IMR-90 (cell line): Measurements from ENCODE around the gene ZC3H4. TPM values are rescaled to one million over a fixed set of nuclear protein-coding genes. Genes with fewer than 3 reads are reported as not detected.
A peak's percentile ranks its signal among the peaks of the same experiment; 100 is the strongest.

Source experiments
- ATAC-seq: fragments of 200-7000 bp; cut with Tn5 transposase; 2 replicates; pipeline ENCODE4 v1.9.1; 2020; ENCODE audit warnings: low read depth, mild to moderate bottlenecking, moderate library complexity
- BruUV-seq: library from RNA; stranded (reverse); fragments of 400-500 nt; replicated peaks from 2 replicates; lab custom pipeline; 2021; lab: Mats Ljungman, UMichigan
- CTCF ChIA-PET: fragments of 300-600 bp; formaldehyde crosslinking; extraction: SDS; loops from one replicate; lab custom pipeline; 2021; ENCODE audit warnings: antibody characterized with exemption; lab: Yijun Ruan, JAX
- POLR2A ChIA-PET: fragments of 300-600 bp; sonication (Branson Sonifier 250); formaldehyde crosslinking; loops from one replicate; lab custom pipeline; 2022; ENCODE audit warnings: antibody characterized with exemption; ENCODE audit not compliant: unreplicated experiment; lab: Charles Lee
- DNase-seq: peaks from one replicate; pipeline ENCODE4 v3.0.0; 2013
- H2AFZ ChIP-seq: replicated peaks from 2 replicates; pipeline ENCODE3; 2013; ENCODE audit warnings: low read length, mild to moderate bottlenecking; ENCODE audit not compliant: poor library complexity
- H2AK5ac ChIP-seq: 2 replicates; pipeline ENCODE4 v1.6.1; 2013; ENCODE audit warnings: low read depth, low read length, inconsistent platforms
- H2AK9ac ChIP-seq: replicated peaks from 2 replicates; pipeline ENCODE3; 2013; ENCODE audit warnings: mild to moderate bottlenecking, low read depth, low read length, moderate library complexity; ENCODE audit not compliant: poor library complexity
- H2BK120ac ChIP-seq: 2 replicates; pipeline ENCODE4 v1.6.1; 2013; ENCODE audit warnings: low read depth, low read length, inconsistent platforms
- H2BK15ac ChIP-seq: 3 replicates; pipeline ENCODE4 v1.6.1; 2013; ENCODE audit warnings: low read depth, low read length, inconsistent platforms
- H2BK20ac ChIP-seq: 2 replicates; pipeline ENCODE4 v1.6.1; 2013; ENCODE audit warnings: low read depth, mild to moderate bottlenecking, inconsistent platforms, low read length, moderate library complexity
- H2BK5ac ChIP-seq: 2 replicates; pipeline ENCODE4 v1.6.1; 2013; ENCODE audit warnings: mild to moderate bottlenecking, low read depth, low read length, inconsistent platforms; ENCODE audit not compliant: poor library complexity, severe bottlenecking
- H3K14ac ChIP-seq: replicated peaks from 2 replicates; pipeline ENCODE4 v1.6.1; 2013; ENCODE audit warnings: low read depth, low read length, inconsistent platforms
- H3K18ac ChIP-seq: 2 replicates; pipeline ENCODE4 v1.6.1; 2013; ENCODE audit warnings: low read depth, low read length, control low read depth
- H3K23ac ChIP-seq: 2 replicates; pipeline ENCODE4 v1.6.1; 2013; ENCODE audit warnings: low read depth, low read length, inconsistent platforms
- H3K27ac ChIP-seq: 2 replicates; pipeline ENCODE4 v1.5.1; 2013; ENCODE audit warnings: mild to moderate bottlenecking, control low read depth, low read length; ENCODE audit not compliant: insufficient read depth
- H3K27me3 ChIP-seq: 2 replicates; pipeline ENCODE4 v1.6.1; 2013; ENCODE audit warnings: low read length; ENCODE audit not compliant: control insufficient read depth, insufficient read depth
- H3K36me3 ChIP-seq: 2 replicates; pipeline ENCODE4 v1.6.1; 2013; ENCODE audit warnings: low read length, mixed read lengths; ENCODE audit not compliant: control insufficient read depth, insufficient read depth
- H3K4ac ChIP-seq: 2 replicates; pipeline ENCODE4 v1.6.1; 2013; ENCODE audit warnings: low read depth, low read length, inconsistent platforms
- H3K4me1 ChIP-seq: 2 replicates; pipeline ENCODE4 v1.6.1; 2013; ENCODE audit warnings: low read length, mixed read lengths; ENCODE audit not compliant: control insufficient read depth, insufficient read depth
- H3K4me2 ChIP-seq: 2 replicates; pipeline ENCODE4 v1.6.1; 2013; ENCODE audit warnings: low read depth, mild to moderate bottlenecking, control low read depth, low read length, moderate library complexity
- H3K4me3 ChIP-seq: 2 replicates; pipeline ENCODE4 v1.5.1; 2013; ENCODE audit warnings: low read depth, mild to moderate bottlenecking, control low read depth, low read length, moderate library complexity; ENCODE audit not compliant: insufficient read depth
- H3K56ac ChIP-seq: 2 replicates; pipeline ENCODE4 v1.6.1; 2013; ENCODE audit warnings: low read length, inconsistent platforms; ENCODE audit not compliant: insufficient read depth; ENCODE audit errors: extremely low read depth
- H3K79me1 ChIP-seq, 2 experiments: 2 replicates each; pipeline ENCODE4 v1.6.1; 2013; ENCODE audit warnings: low read length in 2 of 2, inconsistent platforms in 1 of 2, low read depth in 1 of 2
- H3K9ac ChIP-seq: 2 replicates; pipeline ENCODE4 v1.6.1; 2013; ENCODE audit warnings: low read depth, low read length, control low read depth
- H3K9me1 ChIP-seq: 2 replicates; pipeline ENCODE4 v1.6.1; 2013; ENCODE audit warnings: low read length, inconsistent platforms; ENCODE audit not compliant: insufficient read depth
- H3K9me3 ChIP-seq: 2 replicates; pipeline ENCODE4 v1.6.1; 2013; ENCODE audit warnings: low read length; ENCODE audit not compliant: control insufficient read depth, insufficient read depth
- H4K20me1 ChIP-seq: 2 replicates; pipeline ENCODE4 v1.6.1; 2013; ENCODE audit warnings: low read length, inconsistent platforms; ENCODE audit not compliant: insufficient read depth
- H4K5ac ChIP-seq: 2 replicates; pipeline ENCODE4 v1.6.1; 2013; ENCODE audit warnings: mild to moderate bottlenecking, low read depth, low read length, control low read depth
- H4K8ac ChIP-seq, 2 experiments: 2 replicates each; pipeline ENCODE4 v1.6.1; 2013; ENCODE audit warnings: low read depth in 2 of 2, low read length in 2 of 2, control low read depth in 1 of 2, inconsistent platforms in 1 of 2
- H4K91ac ChIP-seq: 2 replicates; pipeline ENCODE4 v1.6.1; 2013; ENCODE audit warnings: low read depth, low read length, inconsistent platforms; ENCODE audit not compliant: insufficient read depth
- CEBPB ChIP-seq: IDR thresholded peaks from 2 replicates; pipeline ENCODE4 v1.6.1; 2012; ENCODE audit warnings: low read depth, low read length, improper control_type of control experiment
- CHD1 ChIP-seq: IDR thresholded peaks from 2 replicates; pipeline ENCODE4 v1.6.1; 2012; ENCODE audit warnings: low read depth, low read length, improper control_type of control experiment
- MAZ ChIP-seq: IDR thresholded peaks from 2 replicates; pipeline ENCODE4 v1.6.1; 2012; ENCODE audit warnings: low read depth, mild to moderate bottlenecking, low read length, improper control_type of control experiment, moderate library complexity, borderline replicate concordance
- MXI1 ChIP-seq: IDR thresholded peaks from 2 replicates; pipeline ENCODE4 v1.6.1; 2012; ENCODE audit warnings: low read depth, mild to moderate bottlenecking, low read length, moderate library complexity, borderline replicate concordance
- NFE2L2 ChIP-seq: fragments of 150-350 bp; IDR thresholded peaks from 2 replicates; pipeline ENCODE4 v1.6.1; 2016; ENCODE audit warnings: low read depth, mild to moderate bottlenecking, low read length
- POLR2A ChIP-seq: IDR thresholded peaks from 2 replicates; pipeline ENCODE4 v1.6.1; 2012; ENCODE audit warnings: mild to moderate bottlenecking, low read depth, low read length
- WGBS, 2 experiments: methylation state at CpG; one replicate each; pipeline versions ENCODE4 v1.1.5 to v1.1.7; 2013; ENCODE audit warnings: missing lambda C conversion rate in 2 of 2; ENCODE audit not compliant: insufficient read length in 1 of 2; ENCODE audit errors: extremely low coverage in 2 of 2; 5-methylcytosine and 5-hydroxymethylcytosine counted together
- dilution Hi-C: fragments of 300-500 bp; cut with HindIII; formaldehyde crosslinking; loops from one replicate; pipeline ENCODE4 v1.14.3; 2018; ENCODE audit warnings: low sequenced_read_pairs; ENCODE audit not compliant: unreplicated experiment
- in situ Hi-C: fragments of 300-500 bp; cut with MboI; formaldehyde crosslinking; loops from 3 replicates; pipeline ENCODE4 v1.14.3; 2019; ENCODE audit warnings: low sequenced_read_pairs, inconsistent platforms, mixed read lengths
- intact Hi-C: fragments of 100-400 bp; cut with micrococcal nuclease; formaldehyde crosslinking; loops from 2 replicates; pipeline ENCODE4 v1.10.0; 2022
- polyA plus RNA-seq, 3 experiments: library from polyadenylated mRNA; depleted of rRNA; stranded (reverse); fragments of >200 nt; gene quantifications; 2 replicates each; pipeline ENCODE4 v1.2.3, GENCODE V29; 2012; ENCODE audit warnings: low replicate concordance in 1 of 3
- total RNA-seq: library from RNA; depleted of rRNA; stranded (reverse); fragments of >200 nt; gene quantifications from 2 replicates; pipeline ENCODE4 v1.2.3, GENCODE V29; 2012
- TF ChIP-seq, protein P1 (sequence below): fragments of 150-350 bp; IDR thresholded peaks from 2 replicates; pipeline ENCODE4 v1.6.1; 2017; ENCODE audit warnings: mild to moderate bottlenecking, antibody characterized with exemption, low read length, low read depth

ZC3H4 gene
- total and polyA plus RNA-seq, 2 of the 4 experiments (the other 2 are of a cell fraction) = 3.9 to 8.9 TPM

GRCh38 chr19:47113850-47114651, 475 bp upstream of the ZC3H4 start (continued):
- TF ChIP-seq POLR2A = no peak
- TF ChIP-seq NFE2L2 = no peak
- no peak for TF ChIP-seq CEBPB

- Histone ChIP-seq H4K5ac (peak overlapping the region; percentile 95), H3K4ac (peak overlapping the region; percentile 98), H4K20me1 (peaks cover 12% of the 10 kb centered on the region), H2AFZ (peak overlapping the region; percentile 85), H3K23ac (peak overlapping the region; percentile 99), H3K4me1 (peaks cover 12% of the 10 kb centered on the region), H3K14ac (peak overlapping the region; percentile 100), H3K56ac (peak overlapping the region; percentile 99), H3K9me3 (no peaks in the 10 kb centered on the region), H3K9me1 (no peaks in the 10 kb centered on the region), H2BK20ac (no peak overlapping the region), H3K79me1 (peaks cover 14 to 47% of the 10 kb centered on the region in 2 experiments), H3K27ac (peak overlapping the region; percentile 96), H2BK5ac (peak overlapping the region; percentile 98), H3K27me3 (no peaks in the 10 kb centered on the region), H2BK15ac (peak overlapping the region; percentile 42; the same call in 1 of the 3 replicates), H3K9ac (peak overlapping the region; percentile 100), H3K4me2 (peak overlapping the region; percentile 75), H3K4me3 (peak overlapping the region; percentile 77), H3K36me3 (peaks cover 2% of the 10 kb centered on the region), H4K8ac (peak overlapping the region; percentile 96 to 99), H2AK5ac (peak overlapping the region; percentile 98), H3K18ac (peak overlapping the region; percentile 76), H2AK9ac (peak overlapping the region; percentile 100), H4K91ac (peak overlapping the region; percentile 95), H2BK120ac (peak overlapping the region; percentile 62)
- intact Hi-C loops = loop anchor here (5.0 kb wide), 2 partner anchors 35 to 75 kb away; no protein-coding TSS in a partner anchor
- 0% methylated on average over 9 of the region's 85 CpGs; no CpG with 5 or more reads in 1 of the 2 experiments for WGBS, 2 experiments
- dilution Hi-C loops = no loop called here
- peak; percentile 56 for ATAC-seq
- ChIA-PET POLR2A (interaction anchor here (0.6 kb wide), 1 partner anchor 205 kb away, joined by 3 read pairs; no protein-coding TSS in a partner anchor), CTCF (interaction anchor here (0.5 to 1.6 kb wide), 3 partner anchors 27 to 38 kb away, joined by 3 to 9 read pairs (median 4); no protein-coding TSS in a partner anchor)
- no TSS peak for BruUV-seq
- in situ Hi-C loops = no loop called here
- peak; percentile 85 for DNase-seq
- TF ChIP-seq MAZ = peak; percentile 75; the same call in 1 of the 2 replicates
- TF ChIP-seq, protein P1, sequence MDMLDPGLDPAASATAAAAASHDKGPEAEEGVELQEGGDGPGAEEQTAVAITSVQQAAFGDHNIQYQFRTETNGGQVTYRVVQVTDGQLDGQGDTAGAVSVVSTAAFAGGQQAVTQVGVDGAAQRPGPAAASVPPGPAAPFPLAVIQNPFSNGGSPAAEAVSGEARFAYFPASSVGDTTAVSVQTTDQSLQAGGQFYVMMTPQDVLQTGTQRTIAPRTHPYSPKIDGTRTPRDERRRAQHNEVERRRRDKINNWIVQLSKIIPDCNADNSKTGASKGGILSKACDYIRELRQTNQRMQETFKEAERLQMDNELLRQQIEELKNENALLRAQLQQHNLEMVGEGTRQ = no peak
- peak; percentile 76 for TF ChIP-seq POLR2A
- TF ChIP-seq NFE2L2 = no peak
- peak; percentile 40; the same call in 1 of the 2 replicates for TF ChIP-seq MXI1
- no peak; the same call in 1 of the 2 replicates for TF ChIP-seq CHD1
Measured at GRCh38 chr19:47112166-47112996, 1.2 kb downstream of the ZC3H4 start.
